T-helper 2 cell (primary cell): ENCODE measurements around the gene ROR1.

Experiments
- DNase-seq, 5 experiments: peaks; one replicate each; pipeline versions ENCODE4 v3.0.0 to v3.0.0-alpha.2; 2012 to 2022

The ROR1 gene

GRCh38 chr1:64114012-64114525, 340.3 kb downstream of the ROR1 start:
- DNase-seq = no peak

DNA sequence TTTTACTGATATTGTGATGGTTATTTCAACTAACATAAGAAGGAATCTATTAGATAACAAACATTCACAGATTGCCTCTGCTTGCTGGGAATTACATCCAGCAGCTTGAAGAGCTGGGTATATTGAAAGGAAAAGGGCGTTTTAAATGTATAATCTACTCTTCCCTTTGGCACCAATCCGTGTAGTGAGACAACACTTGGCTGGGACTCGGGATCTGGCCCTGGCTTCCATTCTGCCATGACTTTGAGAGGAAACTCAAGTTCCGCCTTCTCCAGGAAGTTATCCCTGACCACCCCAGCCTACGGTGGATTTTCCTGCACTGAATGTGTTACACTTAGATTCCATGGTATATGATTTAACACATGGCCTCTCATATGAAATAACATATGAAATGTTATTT, 342.7 kb downstream of the ROR1 start:
- no peak for DNase-seq

GRCh38 chr1:64117492-64117891, 343.7 kb downstream of the ROR1 start:
- no peak for DNase-seq

GRCh38 chr1:64121766-64122385, 348.1 kb downstream of the ROR1 start:
- no peak for DNase-seq

GRCh38 chr1:64122588-64122987, 348.8 kb downstream of the ROR1 start:
- DNase-seq = no peak

DNA sequence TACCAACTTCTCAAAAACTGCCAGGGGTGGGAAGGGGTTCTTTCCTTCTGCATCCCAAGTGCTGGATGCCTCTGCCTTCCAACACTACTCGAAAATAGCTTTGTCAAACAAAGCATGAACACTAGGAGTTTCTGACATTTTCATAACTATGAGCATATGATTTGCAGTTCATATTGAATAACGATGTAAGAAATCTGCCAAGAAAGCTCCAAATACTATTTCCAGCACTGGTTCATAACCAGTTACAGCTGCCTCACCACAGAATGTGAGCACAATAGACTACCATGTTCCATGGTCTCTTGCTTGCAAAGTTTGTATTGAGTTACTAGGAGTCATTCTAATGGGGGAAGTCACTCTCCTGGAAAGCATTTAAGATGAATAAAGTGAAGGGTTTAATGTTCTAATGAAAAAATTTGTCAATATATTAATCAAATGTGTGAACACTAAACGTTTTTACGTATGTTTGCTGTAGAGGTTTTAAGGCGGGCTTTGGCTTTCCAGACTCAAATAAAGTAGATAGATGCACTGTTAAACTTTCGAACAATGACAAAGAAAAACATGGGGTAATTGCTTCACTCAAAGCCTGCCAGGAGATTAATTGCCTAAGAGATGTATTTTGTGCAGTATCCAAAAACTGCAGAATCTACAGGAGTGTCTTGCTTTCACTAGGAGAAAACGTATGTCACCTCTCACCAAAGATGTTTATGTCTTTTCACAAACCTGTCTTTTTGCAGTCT, 351.1 kb downstream of the ROR1 start:
- DNase-seq = no peak

- DNase-seq = no peak
Measured at GRCh38 chr1:64126581-64126980, 352.8 kb downstream of the ROR1 start.

DNA sequence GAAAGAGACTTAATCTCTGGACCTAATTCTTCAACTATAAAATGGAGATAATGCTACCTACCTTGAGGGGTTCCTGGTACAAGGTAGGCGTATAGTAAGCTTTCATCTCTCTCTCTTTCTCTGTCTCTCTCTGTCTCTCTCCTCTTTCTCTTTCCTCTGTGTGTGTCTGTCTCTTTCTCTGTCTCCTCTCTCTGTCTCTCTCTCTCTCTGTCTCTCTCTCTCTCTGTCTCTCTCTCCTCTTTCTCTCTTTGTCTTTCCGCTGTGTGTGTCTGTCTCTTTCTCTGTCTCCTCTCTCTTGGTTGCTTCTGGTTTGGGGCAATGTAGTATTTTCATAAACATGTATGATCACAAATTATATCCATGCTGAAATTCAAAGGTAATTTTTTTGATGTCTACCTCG, 353.5 kb downstream of the ROR1 start:
- no peak for DNase-seq

DNA sequence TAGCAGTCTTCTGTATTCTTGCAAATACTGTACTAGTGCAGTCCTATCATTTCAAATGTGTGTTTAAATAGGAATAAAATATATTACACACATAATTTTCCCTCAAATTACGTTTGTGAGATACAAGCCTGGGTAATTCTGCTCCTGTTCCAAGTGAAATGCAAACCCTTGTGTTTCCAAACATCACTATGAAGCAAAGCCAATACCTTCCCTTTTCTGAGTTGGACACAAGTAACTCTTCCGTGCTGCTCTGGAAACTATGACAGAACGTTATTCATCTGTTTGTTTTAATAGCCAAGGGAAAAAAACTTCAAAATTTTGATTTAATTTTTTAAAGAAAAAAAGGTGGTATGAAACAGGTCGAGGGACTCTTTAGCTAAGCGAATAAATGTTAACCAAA, 355.9 kb downstream of the ROR1 start:
- no peak for DNase-seq

GRCh38 chr1:64131155-64131554, 357.3 kb downstream of the ROR1 start:
- no peak for DNase-seq

DNA sequence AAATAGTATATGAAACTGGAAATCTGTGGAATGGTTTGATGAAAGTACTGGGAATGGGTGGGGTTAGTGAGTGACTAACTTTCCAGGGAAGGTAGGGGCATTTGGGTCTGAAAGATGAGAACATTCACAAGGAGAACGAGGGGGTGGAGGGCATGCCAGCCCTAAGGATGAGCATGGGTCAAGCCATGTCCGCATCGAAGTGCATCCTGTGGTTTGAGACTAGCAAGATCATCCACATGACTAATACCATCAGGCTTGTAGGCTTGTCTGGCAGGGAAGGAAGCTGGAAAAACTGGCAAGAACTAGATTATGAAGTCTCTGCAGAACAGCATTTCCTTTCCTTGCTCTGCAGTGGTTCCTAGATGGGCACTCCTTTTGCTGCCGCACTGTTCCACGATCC, 359.2 kb downstream of the ROR1 start:
- no peak for DNase-seq

- DNase-seq = no peak
Measured at GRCh38 chr1:64135462-64136223, 361.8 kb downstream of the ROR1 start.

DNA sequence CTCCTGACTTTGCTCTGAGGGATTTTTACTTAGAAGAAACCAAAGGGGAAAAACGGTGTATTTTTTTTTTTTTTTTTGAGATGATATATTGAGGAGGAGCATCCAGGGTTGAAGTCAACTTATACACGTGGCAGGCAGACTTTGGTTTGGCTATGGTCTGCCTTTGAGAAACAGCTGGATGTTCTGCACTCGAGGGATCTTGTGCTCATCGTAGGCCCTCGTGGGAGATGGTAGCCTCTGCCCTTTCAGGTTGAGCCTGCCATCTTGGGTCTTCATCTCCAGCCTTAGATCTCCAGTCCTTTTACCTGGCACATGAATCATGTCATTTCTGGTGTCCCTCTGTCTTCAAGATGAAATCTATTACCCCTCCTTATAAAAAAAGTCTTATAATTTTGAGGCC, 362.5 kb downstream of the ROR1 start:
- no peak for DNase-seq

DNA sequence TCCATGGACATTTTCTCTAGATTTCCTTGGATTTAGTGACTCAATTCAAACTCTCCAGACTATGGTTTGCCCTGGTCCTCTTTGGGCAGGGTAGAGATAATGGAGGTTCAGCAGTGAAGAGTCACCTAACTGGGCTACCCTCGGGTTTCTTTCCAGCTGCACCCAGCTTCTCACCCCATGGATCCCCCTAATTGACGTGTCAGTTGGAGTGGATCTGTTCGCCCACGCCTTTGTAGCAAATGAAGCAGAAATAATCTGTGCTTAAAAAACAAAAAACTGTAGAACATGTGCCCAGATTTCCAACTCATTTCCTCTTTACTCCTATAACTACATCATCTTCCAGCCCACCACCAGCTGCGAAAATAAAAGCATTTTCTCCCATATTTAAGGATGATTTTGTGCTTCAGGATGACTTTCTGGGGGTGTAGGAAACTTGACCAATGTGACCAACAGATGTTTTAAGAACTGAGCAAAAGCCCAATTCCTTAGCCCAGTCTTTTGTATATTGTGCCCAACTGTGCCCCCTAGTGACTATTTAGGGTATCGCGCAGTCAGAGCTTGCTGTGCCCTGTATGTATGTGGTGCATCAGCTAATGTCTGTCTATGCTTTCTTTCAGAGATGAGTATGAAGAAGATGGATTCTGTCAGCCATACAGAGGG, 363.1 kb downstream of the ROR1 start:
- peak in 4 of 5 experiments; percentile 11 to 59 (median 50) for DNase-seq

- DNase-seq = no peak
Measured at GRCh38 chr1:64137412-64137803, 363.6 kb downstream of the ROR1 start.

DNA sequence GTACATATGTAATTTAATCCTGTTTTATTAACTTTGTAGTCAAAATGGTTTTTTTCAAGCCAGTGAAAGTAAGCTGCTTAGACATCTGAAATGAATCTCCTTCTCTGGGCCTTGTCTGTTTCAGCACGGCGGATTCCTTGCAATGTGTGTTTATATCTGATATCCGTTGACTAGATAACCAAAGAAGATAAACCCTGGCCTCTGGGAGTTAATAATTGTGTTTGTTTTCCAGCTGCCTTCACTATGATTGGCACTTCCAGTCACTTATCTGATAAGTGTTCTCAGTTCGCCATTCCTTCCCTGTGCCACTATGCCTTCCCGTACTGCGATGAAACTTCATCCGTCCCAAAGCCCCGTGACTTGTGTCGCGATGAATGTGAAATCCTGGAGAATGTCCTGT, 366.1 kb downstream of the ROR1 start:
- DNase-seq = no peak

DNA sequence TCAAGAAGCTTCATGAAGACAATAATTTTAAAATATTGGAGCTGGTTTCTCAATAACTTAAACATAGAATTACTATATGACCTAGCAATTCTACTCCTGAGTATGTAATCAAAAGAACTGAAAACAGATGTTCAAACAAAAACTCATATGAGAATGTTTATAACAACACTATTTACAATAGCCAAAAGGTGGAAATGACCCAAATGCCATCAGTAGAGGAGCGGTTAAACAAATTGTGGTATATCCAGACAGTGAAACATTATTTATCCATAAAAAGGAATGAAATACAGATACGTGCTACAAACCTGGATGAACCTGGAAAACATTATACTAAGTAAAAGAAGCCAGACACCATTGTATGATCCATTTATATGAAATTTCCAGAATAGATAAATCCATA, 366.8 kb downstream of the ROR1 start:
- DNase-seq = no peak

GRCh38 chr1:64147045-64147724, 373.4 kb downstream of the ROR1 start:
- DNase-seq = no peak

- DNase-seq = no peak
Measured at GRCh38 chr1:64147759-64148158, 373.9 kb downstream of the ROR1 start.

DNA sequence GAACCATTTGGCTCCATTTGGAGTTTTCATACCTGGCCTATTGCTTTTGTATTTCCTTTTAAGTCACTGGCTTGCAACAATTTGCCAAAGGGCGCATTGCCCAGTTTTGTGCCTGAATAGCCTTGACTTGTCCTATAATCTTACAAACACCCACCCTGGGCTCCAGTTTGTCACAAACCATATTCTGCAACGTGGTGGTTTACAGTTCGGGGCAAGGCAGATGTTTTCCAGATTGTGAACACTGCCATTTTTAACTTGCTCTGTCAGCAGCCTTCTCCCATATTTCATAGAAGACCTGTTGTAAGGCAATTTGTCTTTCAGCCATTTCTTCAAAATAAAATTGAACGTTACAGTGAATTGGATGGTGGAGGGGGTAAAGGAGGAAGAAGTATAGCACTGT, 376.4 kb downstream of the ROR1 start:
- DNase-seq = no peak

DNA sequence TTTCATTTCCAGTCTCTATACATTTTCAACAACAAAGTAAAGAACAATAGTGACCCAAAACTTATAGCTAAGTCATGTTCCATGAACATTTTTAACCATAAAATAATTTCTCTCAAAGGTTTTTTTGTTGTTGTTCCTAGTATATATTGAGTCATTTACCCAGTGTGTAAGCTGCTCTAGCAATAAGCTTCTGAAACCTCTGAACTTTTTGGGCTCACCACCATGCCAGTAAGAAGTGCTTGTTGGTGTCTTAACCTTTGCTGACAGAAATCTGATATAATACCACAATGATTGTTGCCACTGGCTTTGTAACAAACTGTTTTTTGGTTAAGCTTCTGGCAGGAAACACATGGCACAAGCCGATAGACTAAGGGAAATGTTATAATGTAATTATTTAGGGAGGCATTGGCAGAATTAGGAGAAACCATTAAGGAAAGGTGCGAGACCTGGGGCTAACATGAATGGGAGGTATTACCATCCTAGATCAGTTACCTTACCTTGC, 377.0 kb downstream of the ROR1 start:
- peak in 1 of 5 experiments; percentile 31 for DNase-seq

- no peak for DNase-seq
Measured at GRCh38 chr1:64155278-64155677, 381.5 kb downstream of the ROR1 start.
